Progenitor cell of endocrine pancreas (in vitro differentiated cells): ENCODE results near the gene HNRNPUL2. TPM values are rescaled to one million over a fixed set of nuclear protein-coding genes. Genes with fewer than 3 reads are reported as not detected.
"Not testable (repeated sequence)": the region's sequence is repeated elsewhere in the genome, so short reads cannot be mapped to it uniquely, and the experiment has no call there.

Experiments
- DNase-seq: peaks from one replicate; pipeline ENCODE4 v3.0.0; 2021; ENCODE audit warnings: low spot score; ENCODE audit not compliant: unreplicated experiment
- H3K27ac Mint-ChIP-seq: 2 replicates; pipeline ENCODE4 v1.8.0; 2021; ENCODE audit warnings: mild to moderate bottlenecking, moderate library complexity, mixed read lengths
- H3K27me3 Mint-ChIP-seq: 2 replicates; pipeline ENCODE4 v1.8.0; 2021; ENCODE audit warnings: mixed read lengths
- H3K36me3 Mint-ChIP-seq: 2 replicates; pipeline ENCODE4 v1.8.0; 2022; ENCODE audit warnings: mixed read lengths; ENCODE audit not compliant: insufficient read depth
- H3K4me1 Mint-ChIP-seq: 2 replicates; pipeline ENCODE4 v1.8.0; 2021; ENCODE audit warnings: low read depth, mixed read lengths
- H3K4me3 Mint-ChIP-seq: 2 replicates; pipeline ENCODE4 v1.8.0; 2021; ENCODE audit warnings: low read depth, mild to moderate bottlenecking, moderate library complexity, mixed read lengths
- H3K9me3 Mint-ChIP-seq: 2 replicates; pipeline ENCODE4 v1.8.0; 2021; ENCODE audit warnings: low read depth, mixed read lengths
- total RNA-seq: library from RNA; stranded (reverse); gene quantifications from 2 replicates; pipeline ENCODE4 v1.2.1, GENCODE V29; 2021
- TF ChIP-seq, protein P1 (sequence below): fragments of 200-600 bp; sonication (generic); IDR thresholded peaks from one replicate; pipeline ENCODE4 v1.5.0; 2021; ENCODE audit warnings: antibody characterized with exemption, mild to moderate bottlenecking; ENCODE audit not compliant: unreplicated experiment

Gene HNRNPUL2
- total RNA-seq, 1 donor from 2014 or later: 61.0 TPM

DNA sequence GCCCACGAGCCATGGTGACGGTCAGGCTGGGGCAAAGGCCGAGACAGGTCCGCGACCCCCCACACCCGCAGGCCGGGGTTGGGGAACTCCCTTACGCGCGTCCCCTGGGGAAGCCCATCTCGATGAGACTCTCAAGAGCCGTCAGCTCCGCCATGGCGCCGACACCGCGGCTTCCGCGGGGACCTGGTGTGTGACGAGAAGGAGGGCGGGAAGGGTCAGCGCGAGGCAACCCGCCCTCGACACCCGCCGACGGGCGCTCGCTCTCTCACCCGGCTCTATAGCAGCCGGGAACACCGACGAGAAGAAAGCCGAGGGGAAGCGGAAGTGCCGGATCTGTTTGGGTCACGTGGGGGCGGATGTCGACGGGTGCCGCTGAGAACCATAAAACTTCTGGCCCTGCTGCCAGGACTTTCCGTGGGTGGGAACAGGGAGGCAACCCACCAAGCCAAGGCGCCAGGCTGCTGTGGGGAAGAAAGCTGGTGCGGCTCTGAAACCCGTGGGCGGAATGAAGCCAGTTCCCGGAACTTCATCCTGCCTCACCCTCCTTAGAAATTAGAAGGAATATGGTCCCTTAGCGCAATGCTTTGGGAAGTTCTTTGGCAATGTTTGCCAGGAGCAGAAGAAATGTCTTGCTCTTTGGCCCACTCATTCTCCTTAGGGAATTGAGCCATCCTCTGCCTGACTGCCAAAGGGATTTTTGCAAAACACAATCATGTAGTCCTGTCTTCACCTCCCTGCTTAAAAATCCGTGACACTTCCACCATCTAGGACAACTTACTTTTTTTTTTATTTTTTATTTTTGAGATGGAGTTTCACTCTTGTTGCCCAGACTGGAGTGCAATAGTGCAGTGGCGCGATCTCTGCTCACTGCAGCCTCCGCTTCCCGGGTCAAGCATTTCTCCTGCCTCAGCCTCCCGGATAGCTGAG, 48.2 kb downstream of the HNRNPUL2 start, which contains the start of gene UBXN1:
TSS of gene UBXN1 (minus strand) at position 304 of the 927 bp plus-strand sequence. CDS start at position 154, 150 bp downstream.
- peaks cover 10% of the 10 kb centered on the region for H3K36me3 Mint-ChIP-seq
- H3K27me3 Mint-ChIP-seq: no peaks in the 10 kb centered on the region
- H3K27ac Mint-ChIP-seq: peak within 1 kb of the TSS; percentile 92
- DNase-seq: peak; percentile 51
- TF ChIP-seq, protein P1, sequence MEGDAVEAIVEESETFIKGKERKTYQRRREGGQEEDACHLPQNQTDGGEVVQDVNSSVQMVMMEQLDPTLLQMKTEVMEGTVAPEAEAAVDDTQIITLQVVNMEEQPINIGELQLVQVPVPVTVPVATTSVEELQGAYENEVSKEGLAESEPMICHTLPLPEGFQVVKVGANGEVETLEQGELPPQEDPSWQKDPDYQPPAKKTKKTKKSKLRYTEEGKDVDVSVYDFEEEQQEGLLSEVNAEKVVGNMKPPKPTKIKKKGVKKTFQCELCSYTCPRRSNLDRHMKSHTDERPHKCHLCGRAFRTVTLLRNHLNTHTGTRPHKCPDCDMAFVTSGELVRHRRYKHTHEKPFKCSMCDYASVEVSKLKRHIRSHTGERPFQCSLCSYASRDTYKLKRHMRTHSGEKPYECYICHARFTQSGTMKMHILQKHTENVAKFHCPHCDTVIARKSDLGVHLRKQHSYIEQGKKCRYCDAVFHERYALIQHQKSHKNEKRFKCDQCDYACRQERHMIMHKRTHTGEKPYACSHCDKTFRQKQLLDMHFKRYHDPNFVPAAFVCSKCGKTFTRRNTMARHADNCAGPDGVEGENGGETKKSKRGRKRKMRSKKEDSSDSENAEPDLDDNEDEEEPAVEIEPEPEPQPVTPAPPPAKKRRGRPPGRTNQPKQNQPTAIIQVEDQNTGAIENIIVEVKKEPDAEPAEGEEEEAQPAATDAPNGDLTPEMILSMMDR: no peak
- H3K4me1 Mint-ChIP-seq: peaks cover 12% of the 10 kb centered on the region
- H3K4me3 Mint-ChIP-seq: peak within 1 kb of the TSS; percentile 86
- H3K9me3 Mint-ChIP-seq: no peaks in the 10 kb centered on the region

DNA sequence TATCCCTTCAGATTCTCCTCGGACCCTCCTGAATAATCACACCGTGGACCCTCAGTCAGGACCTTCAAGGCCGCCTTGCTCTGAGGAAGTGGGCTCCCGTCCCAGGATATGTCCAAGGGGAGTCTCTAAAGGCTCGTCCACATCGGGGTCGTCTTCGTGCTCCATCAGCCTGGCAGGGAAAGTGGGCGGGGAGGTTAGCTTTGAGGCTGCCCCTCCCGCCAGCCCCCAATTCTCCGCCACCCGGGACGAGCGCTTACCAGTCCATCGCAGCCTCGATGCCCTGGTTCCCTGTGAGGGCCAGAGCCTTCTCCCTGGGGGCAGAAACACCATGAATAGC, 48.9 kb downstream of the HNRNPUL2 start:
- Mint-ChIP-seq H3K4me3 (peak overlapping the region; percentile 86), H3K9me3 (no peaks in the 10 kb centered on the region), H3K36me3 (peaks cover 12% of the 10 kb centered on the region), H3K27ac (peak overlapping the region; percentile 92), H3K27me3 (no peaks in the 10 kb centered on the region), H3K4me1 (peaks cover 12% of the 10 kb centered on the region)
- TF ChIP-seq, protein P1: no peak
- DNase-seq: no peak

DNA sequence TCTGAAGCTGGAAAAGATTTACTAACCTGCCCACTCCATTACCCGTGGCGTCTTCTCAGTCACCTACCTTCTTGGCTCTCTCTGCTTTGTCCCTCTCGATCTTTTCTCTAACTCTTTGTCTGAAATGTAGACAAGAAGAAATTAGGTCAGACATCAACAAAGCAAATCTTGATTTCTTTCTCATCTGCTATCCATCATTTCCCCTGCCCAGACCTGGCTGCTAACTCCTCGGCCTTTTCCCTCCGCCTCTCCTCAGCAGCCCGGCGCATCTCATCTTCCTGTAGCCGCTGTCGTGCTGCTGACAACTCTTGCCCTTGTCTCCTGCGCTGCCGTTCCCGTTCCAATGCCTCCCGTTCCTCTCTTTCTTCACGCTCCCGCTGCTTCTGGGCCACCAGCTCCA, 49.5 kb downstream of the HNRNPUL2 start:
- H3K9me3 Mint-ChIP-seq: no peaks in the 10 kb centered on the region
- no peaks in the 10 kb centered on the region for H3K27me3 Mint-ChIP-seq
- peaks cover 12% of the 10 kb centered on the region for H3K36me3 Mint-ChIP-seq
- TF ChIP-seq, protein P1: no peak
- peaks cover 12% of the 10 kb centered on the region for H3K4me1 Mint-ChIP-seq
- DNase-seq: no peak
- peak overlapping the region; percentile 86 for H3K27ac Mint-ChIP-seq
- peak overlapping the region; percentile 86 for H3K4me3 Mint-ChIP-seq

DNA sequence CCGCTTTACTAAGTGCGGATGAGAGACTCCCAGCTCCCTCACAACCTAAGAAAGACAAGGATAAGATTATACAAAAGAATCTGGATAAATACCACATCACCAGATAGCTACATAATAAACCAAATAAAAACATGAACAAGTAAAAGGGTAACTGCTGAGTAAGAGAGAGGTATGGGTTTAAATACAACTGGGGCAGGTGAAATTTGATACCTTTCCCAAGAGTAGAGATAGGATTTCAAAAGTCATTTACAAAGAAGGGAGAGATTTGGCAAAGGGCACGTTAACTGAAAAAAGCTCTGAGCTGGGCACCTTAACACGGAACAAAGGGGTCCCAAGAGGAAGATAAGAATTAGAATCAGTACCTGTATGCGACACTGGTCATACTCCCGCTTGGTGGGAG, 50.1 kb downstream of the HNRNPUL2 start:
- no peaks in the 10 kb centered on the region for H3K27me3 Mint-ChIP-seq

DNA sequence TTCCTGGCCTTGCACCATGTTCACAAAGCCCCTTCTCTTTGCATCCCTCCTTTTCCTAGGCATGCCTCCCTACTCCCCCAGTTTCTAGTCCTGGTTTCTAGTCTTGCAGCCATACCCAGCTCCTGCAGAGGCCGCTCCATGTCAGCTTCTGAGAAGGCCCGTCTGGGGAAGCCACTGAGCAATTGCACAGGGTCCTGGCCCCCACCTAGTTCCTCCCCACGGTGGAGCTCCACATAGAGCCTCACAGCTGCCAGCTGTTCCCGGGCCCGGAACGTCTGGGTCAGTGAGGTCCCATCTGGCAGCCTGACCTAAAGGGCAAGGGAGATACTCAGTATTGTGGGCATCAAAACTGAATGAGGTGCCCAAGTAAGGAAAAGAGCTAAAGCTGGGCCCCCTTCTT, 50.6 kb downstream of the HNRNPUL2 start:
- TF ChIP-seq, protein P1: no peak

More for the DNA sequence above, 50.1 kb downstream of the HNRNPUL2 start:
- peaks cover 12% of the 10 kb centered on the region for H3K36me3 Mint-ChIP-seq
- TF ChIP-seq, protein P1: no peak
- H3K4me3 Mint-ChIP-seq: peak overlapping the region; percentile 86
- no peak overlapping the region for H3K27ac Mint-ChIP-seq
- no peak for DNase-seq
- H3K4me1 Mint-ChIP-seq: peaks cover 16% of the 10 kb centered on the region
- H3K9me3 Mint-ChIP-seq: no peaks in the 10 kb centered on the region

DNA sequence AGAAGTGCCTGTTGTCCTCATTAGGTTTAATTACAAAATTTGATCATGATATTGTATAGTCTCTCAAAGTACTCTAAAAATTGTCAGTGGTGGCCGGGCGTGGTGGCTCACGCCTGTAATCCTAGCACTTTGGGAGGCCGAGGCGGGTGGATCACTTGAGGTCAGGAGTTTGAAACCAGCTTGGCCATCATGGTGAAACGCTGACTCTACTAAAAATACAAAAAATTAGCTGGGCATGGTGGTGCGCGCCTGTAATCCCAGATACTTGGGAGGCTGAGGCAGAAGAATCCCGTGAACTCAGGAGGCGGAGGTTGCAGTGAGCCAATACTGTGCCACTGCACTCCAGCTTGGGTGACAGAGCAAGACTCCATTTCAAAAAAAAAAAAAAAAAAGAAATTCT, 51.8 kb downstream of the HNRNPUL2 start:
- H3K9me3 Mint-ChIP-seq, DNase-seq, H3K27ac Mint-ChIP-seq, H3K27me3 Mint-ChIP-seq, H3K4me3 Mint-ChIP-seq: not testable (repeated sequence)
- Mint-ChIP-seq H3K36me3 (peaks cover 12% of the 10 kb centered on the region), H3K4me1 (peaks cover 22% of the 10 kb centered on the region)

More for the DNA sequence above, 50.6 kb downstream of the HNRNPUL2 start:
- Mint-ChIP-seq H3K4me1 (peaks cover 17% of the 10 kb centered on the region), H3K27ac (peak overlapping the region; percentile 20), H3K9me3 (no peaks in the 10 kb centered on the region), H3K27me3 (no peaks in the 10 kb centered on the region), H3K36me3 (peaks cover 12% of the 10 kb centered on the region), H3K4me3 (peak overlapping the region; percentile 86)
- DNase-seq: no peak
